ENCODE data around the gene GBF1.
"Not testable (repeated sequence)": the region's sequence is repeated elsewhere in the genome, so short reads cannot be mapped to it uniquely, and the experiment has no call there.

DNA sequence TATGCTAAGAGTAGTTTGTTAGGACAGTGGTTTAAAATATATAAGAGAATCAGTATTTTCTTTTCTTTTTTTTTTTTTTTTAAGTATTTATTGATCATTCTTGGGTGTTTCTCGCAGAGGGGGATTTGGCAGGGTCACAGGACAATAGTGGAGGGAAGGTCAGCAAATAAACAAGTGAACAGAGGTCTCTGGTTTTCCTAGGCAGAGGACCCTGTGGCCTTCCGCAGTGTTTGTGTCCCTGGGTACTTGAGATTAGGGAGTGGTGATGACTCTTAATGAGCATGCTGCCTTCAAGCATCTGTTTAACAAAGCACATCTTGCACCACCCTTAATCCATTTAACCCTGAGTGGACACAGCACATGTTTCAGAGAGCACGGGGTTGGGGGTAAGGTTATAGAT is 55.6 kb downstream of the GBF1 start:
- TF ChIP-seq POLR2A (IDR thresholded peaks at IDR 0.05), result not testable (repeated sequence)
- TF ChIP-seq, protein P1, sequence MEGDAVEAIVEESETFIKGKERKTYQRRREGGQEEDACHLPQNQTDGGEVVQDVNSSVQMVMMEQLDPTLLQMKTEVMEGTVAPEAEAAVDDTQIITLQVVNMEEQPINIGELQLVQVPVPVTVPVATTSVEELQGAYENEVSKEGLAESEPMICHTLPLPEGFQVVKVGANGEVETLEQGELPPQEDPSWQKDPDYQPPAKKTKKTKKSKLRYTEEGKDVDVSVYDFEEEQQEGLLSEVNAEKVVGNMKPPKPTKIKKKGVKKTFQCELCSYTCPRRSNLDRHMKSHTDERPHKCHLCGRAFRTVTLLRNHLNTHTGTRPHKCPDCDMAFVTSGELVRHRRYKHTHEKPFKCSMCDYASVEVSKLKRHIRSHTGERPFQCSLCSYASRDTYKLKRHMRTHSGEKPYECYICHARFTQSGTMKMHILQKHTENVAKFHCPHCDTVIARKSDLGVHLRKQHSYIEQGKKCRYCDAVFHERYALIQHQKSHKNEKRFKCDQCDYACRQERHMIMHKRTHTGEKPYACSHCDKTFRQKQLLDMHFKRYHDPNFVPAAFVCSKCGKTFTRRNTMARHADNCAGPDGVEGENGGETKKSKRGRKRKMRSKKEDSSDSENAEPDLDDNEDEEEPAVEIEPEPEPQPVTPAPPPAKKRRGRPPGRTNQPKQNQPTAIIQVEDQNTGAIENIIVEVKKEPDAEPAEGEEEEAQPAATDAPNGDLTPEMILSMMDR (IDR thresholded peaks at IDR 0.05), result not testable (repeated sequence)

Measured in uterus (tissue), 2 donors.